GM19351 (cell line): ENCODE data around the gene PIP4K2A.

Experiments used
- ATAC-seq: cut with Tn5 transposase; IDR thresholded peaks from one replicate; pipeline ENCODE4 v1.9.1; 2021; ENCODE audit warnings: mild to moderate bottlenecking, moderate library complexity; ENCODE audit not compliant: unreplicated experiment

PIP4K2A gene

DNA sequence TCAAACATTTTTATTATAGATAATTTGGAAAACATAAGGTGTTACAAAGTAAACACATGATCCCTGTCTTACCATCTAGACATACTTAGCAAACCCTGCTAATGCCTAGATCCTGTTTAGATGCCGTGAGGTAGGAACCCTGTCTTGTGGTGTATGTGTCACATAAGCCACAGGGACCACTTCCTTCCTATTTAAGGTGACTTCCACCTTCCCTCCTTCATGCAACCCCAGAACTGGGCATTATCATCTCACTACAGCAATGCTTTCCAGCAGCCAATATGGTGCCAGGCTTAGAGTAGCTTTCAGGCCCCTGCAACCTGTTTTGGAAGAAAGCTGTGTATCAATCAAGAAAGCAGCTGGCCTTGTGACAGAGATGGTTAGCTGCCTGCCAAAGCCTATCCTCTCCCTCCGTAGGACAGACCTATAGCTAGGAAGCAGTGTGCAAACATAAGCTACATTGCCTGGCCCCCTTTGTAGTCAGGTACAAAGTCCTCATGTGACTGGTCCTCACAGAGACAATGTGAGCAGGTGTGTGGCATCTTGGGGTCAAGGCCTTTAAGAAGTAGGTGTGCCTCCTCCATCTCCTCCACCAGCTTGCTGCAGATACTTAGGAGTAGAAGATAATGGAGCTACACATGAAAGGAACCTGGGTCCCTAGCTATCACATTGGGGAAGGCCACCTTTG is 222.3 kb downstream of the PIP4K2A start:
- ATAC-seq = peak; percentile 53

DNA sequence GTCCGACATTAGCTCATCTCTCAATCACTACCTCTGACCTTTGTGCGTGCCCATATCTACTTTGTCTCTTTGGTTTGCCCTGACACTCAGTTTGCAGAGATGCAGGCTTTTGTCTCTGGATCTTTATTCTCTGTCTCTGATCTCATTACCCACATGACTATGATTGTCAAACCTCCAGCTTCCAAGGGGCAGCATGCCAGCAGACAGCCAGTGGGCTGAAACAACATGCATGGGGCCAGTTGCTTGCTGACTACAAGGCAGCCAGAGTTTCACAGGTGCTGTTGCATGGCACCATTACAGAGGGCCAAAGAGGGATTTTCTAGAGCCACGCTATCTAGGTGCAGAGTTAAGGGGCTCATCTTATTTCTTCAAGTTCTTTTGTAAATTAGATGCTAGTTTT is 222.9 kb downstream of the PIP4K2A start:
- ATAC-seq = no peak

DNA sequence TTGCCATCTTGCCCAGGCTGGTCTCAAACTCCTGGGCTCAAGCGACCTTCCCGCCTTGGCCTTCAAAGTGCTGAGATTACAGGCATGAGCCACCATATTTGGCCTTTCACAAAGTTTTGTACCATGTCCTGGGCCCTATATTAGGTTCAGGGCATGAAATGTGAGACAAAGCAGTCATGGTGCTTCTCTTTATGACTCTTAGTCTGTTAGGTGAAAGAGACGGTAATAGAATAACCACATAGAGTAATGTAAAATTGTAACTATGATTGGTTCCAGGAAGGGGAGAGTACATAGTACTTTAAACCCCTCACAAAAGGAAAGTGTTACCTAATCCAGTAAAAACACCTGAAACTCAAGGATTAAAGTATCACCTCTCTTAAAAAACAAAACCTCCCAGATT is 224.4 kb downstream of the PIP4K2A start:
- ATAC-seq = peak; percentile 62

DNA sequence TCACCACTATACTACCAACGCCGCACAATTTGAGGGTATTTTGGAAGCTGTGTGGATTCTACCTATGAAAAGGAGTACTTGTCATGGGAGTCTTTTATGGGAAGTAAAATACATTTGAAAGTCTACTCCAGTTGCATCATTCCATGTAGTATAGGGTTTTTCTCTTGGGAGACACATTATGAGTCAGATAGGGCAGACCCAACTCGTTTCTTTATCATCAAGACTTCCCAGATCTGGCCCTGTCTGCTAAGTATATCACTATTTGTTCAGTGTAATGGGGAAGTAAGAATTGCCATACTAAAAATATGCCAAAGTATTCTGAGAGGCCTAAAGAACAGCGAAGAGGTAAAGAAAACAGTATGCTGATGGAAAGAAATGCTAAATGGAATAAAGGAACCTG is 224.9 kb downstream of the PIP4K2A start:
- peak; percentile 54 for ATAC-seq

DNA sequence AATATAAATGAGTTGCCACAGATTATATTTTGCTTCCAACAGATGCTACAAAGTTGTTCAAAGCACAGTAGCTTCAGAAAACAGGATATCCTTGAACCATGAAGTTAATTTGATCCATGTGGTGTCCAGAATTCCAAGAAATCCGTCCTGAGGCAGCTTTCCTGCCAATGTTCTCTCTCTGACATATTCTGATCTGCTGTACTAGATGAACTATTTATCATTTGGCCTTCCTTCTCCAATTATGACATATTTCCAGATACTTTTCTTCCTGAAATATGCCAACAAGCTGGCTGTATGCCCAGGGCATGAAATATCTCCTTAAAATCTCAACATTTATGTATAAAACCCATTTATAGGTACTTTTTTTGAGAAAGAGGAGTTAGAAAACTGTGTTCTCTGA is 227.9 kb downstream of the PIP4K2A start:
- ATAC-seq = no peak
